ENCODE measurements around the gene CLASRP. TPM values are rescaled to one million over a fixed set of nuclear protein-coding genes. Genes with fewer than 3 reads are reported as not detected.

The CLASRP gene
- total RNA-seq, 4 donors from 2014 or later, result 23.3 to 86.7 (median 44.0) TPM

DNA sequence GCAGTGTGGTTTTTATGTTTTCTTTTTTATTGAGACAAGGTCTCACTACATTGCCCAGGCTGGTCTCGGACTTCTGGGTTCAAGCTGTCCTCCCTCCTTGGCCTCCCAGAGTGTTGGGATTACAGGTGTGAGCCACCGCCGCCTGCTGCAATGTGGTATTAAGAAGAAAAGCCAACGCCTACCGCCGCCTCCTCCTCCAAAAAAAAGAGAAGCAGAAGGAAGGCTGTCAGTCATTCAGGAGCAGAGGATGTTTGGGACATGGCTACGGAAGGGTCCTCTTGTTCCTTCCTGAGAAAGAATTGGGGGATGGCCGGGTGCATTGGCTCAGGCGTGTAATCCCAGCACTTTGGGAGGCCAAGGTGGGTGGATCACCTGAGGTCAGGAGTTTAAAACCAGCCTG, 55.3 kb downstream of the CLASRP start:
- TF ChIP-seq, protein P1, sequence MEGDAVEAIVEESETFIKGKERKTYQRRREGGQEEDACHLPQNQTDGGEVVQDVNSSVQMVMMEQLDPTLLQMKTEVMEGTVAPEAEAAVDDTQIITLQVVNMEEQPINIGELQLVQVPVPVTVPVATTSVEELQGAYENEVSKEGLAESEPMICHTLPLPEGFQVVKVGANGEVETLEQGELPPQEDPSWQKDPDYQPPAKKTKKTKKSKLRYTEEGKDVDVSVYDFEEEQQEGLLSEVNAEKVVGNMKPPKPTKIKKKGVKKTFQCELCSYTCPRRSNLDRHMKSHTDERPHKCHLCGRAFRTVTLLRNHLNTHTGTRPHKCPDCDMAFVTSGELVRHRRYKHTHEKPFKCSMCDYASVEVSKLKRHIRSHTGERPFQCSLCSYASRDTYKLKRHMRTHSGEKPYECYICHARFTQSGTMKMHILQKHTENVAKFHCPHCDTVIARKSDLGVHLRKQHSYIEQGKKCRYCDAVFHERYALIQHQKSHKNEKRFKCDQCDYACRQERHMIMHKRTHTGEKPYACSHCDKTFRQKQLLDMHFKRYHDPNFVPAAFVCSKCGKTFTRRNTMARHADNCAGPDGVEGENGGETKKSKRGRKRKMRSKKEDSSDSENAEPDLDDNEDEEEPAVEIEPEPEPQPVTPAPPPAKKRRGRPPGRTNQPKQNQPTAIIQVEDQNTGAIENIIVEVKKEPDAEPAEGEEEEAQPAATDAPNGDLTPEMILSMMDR (IDR thresholded peaks at IDR 0.05; ENCODE audit: low read depth), result no peak

DNA sequence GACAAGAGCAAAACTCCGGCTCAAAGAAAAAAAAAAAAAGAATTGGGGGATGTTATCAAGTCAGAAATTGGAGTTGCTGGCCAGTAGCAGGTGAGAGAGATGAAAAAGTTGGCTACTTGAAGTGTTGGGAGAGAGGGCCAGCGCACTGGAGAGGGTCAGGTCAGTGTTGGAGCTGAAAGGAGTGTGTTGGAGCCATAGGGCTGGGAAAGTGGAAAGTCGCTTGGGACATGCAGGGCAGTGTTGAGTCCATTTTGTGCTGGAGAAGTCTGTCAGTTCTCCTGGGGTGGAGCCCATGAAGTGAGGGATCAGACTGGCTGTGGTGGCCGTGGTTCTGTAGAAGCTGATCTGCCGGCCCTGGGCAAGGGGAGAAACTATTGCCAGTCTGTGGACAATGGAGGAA, 55.9 kb downstream of the CLASRP start:
- TF ChIP-seq, protein P1 (IDR thresholded peaks at IDR 0.05; ENCODE audit: low read depth), result no peak

DNA sequence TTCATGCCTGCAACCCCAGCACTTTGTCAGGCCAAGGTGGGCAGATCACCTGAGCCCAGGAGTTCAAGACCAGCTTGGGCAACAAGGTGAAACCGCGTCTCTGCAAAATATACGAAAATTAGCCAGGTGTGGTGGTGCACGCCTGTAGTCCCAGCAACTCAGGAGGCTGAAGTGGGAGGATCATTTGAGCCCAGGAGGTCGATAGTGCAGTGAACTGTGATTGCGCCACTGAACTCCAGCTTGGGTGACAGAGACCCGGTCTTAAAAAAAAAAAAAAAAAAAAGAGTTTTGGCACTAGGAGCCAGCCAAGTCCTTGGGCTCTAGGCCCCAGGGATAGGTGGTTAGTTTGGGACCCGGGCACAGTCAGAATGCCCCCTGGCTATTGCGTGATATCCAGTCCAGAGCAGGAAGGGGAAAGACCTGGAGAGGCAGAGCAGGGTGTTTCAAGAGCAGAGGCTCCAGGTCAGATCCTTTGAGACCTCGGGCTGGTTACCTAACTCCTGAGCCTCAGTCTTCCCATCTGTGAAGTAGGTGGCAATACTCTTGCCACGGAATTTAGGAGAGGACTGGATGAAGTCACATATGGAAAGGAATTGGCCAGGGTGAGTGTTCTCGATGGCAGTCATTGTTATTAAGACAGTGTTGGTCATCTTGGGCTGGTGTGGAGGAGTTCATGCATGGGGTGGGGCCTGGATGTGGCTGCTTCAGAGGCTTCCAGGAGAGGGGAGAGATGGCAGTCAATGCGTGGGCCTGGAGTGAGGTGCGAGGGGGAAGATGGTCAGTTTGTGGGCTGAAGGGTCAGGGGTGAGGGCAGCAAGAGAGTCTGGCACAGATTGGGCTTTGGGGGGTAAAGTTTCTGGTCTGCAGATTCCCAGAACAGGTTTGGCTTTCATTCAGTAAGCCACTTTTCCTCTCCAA, 56.9 kb downstream of the CLASRP start:
- TF ChIP-seq, protein P1 (IDR thresholded peaks at IDR 0.05; ENCODE audit: low read depth), result no peak

DNA sequence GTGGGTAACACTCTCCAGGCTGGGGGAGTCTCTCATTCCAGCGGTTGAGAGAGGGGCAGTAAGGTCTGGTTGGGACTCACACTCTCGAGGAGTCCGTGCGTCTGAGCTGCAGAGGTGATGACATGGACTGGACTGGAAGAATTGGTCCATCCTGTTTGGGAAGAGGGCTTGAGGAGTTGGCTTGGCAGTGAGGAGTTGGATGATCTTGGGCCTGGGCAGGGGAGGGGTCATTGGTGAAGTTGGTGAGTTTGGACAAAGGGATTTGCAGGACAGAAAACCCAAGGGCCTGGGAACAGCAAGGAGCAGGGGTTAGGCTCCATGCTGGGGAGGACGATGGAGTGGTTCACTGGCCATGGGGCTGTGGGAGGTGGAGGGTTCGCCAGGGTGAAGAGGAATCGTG, 57.9 kb downstream of the CLASRP start:
- TF ChIP-seq, protein P1 (IDR thresholded peaks at IDR 0.05; ENCODE audit: low read depth), result no peak

DNA sequence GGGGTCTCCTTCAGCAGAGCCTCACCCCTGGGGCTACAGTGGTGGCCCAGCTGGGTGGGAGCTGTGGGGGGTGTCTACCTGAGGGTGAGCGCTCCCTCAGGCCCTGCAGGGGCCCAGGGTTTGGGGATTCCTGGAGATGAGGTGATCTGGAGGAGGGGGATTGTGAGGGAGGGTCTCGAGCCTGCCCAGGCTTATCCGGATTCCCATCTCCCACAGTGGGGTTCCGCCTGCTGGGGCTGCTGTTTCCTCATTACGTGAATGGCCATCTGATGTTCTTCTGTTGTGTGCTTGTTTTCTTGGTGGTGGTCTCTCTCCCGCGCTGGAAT, 58.6 kb downstream of the CLASRP start:
- TF ChIP-seq, protein P1 (IDR thresholded peaks at IDR 0.05; ENCODE audit: low read depth), result no peak

DNA sequence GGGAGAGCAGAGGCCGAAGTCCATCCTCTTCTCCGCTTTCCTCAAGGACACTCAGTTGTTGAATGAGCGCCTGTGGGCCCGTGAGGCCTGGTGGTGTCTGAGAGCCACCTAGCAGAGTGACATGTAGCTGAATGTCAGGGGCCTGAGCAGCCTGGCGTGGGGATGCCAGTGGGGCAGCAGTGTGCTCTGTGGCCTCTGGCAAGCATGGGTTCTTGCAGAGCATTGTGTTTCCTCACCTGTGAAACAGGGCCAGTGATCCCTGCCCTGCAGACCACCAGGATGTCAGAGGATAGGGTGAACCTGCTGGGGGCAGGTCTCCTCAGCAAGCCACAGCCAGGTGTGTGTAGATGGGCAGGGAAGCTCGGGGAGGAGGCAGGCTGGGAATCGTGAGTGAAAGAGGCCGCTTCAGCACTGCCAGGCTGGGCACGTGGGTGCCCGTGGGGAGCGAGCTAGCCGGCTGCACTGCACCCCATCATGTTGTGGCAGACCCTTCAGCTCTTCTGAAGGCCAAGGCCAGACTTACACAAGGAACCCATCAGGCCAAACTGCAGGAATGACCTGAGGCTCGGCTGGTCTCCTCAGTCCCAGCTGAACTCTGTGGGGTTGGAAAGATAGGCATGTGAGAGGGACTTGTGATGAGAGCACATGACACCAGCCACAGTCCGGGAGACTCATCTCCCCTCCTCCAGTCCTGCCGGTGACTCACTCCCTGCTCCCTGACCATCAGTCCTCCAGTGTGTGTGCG, 59.1 kb downstream of the CLASRP start:
- TF ChIP-seq, protein P1 (IDR thresholded peaks at IDR 0.05; ENCODE audit: low read depth), result no peak
